Activated T-cell treated with anti-CD3 and anti-CD28 coated beads for 48 hours (primary cell): Measurements from ENCODE around the gene PPFIA2.

Experiments
- DNase-seq: peaks from one replicate; pipeline ENCODE4 v3.0.0-alpha.2; 2020; ENCODE audit warnings: low read depth

Gene PPFIA2

GRCh38 chr12:81759190-81760051, at the start of gene PPFIA2:
PPFIA2 (minus strand) TSS chr12:81759350.
- DNase-seq = peak; percentile 1

GRCh38 chr12:81800298-81801148, 41.4 kb upstream of the PPFIA2 start:
- DNase-seq = no peak

DNA sequence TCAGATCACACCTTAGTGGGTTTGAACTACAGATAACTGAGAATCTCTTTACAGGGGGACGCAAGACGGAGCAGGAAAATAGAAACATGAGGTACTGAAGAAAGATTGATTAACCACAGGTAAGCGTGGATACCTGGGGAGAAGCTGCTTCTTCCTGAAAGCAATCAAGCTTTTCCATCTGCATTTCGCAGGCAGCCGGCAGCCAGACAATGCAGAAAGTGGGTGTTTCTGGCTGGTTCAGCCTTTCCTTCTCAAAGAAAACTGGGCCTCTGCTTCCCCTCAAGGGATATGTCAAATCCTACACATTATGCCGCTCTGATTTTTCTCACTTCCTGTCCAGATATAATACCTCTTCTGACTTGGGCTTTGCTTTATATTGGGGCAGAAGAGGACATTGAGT, 39.1 kb upstream of the PPFIA2 start:
- DNase-seq = no peak

DNA sequence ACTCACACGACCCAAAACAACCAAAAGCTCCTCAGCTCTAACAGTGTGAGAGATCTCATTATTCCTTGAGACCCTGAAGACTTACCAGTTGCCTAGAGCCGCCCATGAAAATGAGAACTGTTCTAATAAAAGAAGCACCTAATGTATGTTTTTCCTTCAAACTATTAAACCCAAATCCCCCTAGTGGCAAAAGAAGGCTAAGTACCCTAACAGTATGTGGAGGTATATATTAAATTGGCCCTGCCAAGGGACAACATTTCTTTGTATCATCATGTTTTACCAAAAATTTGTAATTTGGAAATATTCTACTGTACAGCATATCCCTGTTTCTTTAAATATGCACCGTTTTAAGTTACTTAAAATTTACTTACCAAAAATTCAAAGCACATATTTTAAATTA, 38.0 kb upstream of the PPFIA2 start:
- DNase-seq = no peak

DNA sequence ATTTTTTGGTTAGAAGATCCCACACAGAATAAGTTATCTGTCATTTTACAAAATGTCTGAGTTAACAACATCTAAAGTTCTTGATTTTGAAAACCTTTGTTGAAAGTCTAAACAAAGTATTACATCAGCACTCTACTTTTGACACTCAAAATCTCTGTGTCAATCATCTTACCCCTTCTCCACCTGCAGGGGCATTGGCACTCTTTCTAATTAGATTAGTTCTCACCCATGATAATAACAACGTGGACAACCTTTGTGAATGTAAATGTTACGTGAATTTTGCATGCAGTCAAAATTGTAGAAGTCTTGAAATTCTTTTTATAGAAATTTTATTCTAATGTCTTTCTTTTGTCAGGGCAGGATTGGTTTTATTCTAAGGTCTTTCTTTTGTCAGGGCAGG, 33.5 kb upstream of the PPFIA2 start:
- no peak for DNase-seq

DNA sequence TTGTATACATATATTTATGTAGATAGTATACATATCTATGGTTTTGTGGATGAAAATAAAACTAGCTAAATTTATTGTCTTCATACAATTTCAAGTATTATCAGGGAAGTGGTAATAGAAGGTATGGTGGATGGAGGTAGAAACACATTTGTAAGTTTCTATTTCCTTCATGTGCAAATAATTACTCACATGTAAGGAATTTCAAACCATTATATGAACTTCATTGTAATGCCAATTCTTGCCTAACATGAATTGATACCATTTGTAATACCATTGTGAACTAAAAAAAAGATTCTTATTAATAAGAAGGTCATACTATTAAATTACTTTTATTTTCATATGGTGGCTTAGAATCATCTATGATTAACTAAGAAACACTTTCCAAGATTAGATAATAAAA, 20.1 kb upstream of the PPFIA2 start:
- no peak for DNase-seq

DNA sequence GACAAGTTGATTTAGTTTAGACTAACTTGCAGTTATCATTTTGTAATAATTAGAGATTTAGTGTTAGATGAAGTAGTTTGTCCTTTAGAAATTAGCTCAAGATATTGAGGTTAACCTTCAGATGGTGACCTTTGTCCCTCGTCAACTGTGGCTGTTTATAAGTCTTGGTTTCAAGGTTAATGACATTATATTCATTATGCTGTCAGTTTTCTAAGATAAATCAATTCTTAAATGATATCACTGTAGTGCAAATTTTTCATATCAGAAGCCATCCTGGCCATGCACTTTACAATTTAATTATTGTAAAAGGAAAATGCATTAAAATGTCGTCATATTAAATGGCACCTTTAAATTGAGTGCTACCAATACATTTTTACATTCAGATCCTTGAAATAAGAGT, 19.6 kb upstream of the PPFIA2 start:
- no peak for DNase-seq

DNA sequence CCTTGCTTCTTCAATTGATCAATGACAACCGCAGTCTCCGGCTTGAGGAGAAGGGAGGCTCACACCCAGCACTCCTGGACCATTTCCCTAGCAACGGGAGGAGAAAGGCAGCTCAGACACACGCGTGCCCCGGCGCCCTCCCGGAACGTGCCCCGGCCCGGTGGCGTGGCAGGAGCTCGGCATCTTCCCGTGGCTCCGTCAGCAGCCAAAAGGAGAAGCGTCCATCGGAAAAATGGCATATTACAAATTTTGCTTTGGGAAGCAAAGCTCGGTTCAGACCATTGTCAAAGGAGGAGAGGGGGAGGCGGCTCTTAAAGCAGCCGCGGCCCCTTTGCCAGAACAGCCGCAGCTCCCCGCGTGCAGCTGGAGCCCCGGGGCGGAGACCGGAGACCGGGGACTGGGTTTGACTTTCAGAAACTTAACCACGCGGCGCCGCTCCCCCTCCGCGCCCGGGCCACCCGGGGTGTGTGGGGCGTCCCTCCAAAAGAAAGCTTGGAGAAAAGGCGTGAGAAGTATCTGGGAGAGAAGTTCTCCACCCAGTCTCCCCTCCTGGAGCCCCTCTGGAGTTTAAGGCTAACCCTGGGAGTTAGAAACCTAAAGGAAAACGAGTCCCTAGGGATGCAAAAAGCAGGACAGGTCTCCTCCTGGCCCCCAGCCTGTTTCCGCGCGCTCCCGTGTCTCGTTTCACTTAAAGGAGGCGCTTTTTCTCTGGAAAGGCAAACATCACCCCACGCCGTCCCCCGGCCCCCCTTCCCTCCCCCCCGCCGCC, 545 bp downstream of the PPFIA2 start:
- DNase-seq = peak; percentile 2

GRCh38 chr12:81757731-81758365, 1.3 kb downstream of the PPFIA2 start:
- DNase-seq = no peak

DNA sequence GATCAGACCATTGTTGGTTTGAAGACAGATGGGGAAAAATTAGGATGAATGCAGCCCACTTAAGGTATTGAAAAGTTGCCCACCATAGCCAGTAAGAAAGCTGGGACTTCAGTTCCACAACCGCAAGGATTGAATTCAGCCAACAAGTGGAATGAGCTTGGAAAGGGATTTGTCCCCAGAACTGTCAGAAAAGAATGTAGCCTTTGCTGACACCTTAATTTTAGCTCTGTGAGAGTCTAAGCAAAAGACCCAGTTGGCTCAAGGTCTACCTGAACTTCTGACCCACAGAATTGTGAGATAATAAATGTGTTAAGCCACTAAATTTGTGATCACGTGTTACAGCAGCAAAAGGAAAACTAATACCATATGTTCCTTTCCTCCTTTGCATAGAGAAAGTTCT, 29.4 kb downstream of the PPFIA2 start:
- no peak for DNase-seq

GRCh38 chr12:81727391-81727790, 31.8 kb downstream of the PPFIA2 start:
- no peak for DNase-seq

DNA sequence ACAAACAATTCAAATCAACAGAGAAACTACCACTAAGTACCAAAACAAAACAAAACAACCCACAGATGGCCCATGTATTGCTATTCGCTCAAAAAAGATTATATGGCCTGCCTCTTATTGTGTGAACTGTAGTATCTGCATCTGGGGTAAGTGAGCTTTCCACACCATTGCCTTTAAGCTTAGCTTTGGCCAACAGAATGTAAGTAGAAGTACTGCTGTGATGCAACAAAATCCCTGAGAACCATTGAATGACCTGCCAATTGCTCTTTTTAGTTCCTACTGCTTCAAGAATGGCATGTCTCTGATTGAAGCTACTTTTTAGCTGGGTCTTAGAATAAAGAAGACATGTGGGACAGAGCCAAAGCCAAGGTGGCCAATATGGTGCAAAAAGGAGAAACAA, 32.5 kb downstream of the PPFIA2 start:
- no peak for DNase-seq

- no peak for DNase-seq
These were observed 35.8 kb downstream of the PPFIA2 start for GRCh38 chr12:81723361-81723760.

- no peak for DNase-seq
These were observed 37.1 kb downstream of the PPFIA2 start for GRCh38 chr12:81722004-81722403.

DNA sequence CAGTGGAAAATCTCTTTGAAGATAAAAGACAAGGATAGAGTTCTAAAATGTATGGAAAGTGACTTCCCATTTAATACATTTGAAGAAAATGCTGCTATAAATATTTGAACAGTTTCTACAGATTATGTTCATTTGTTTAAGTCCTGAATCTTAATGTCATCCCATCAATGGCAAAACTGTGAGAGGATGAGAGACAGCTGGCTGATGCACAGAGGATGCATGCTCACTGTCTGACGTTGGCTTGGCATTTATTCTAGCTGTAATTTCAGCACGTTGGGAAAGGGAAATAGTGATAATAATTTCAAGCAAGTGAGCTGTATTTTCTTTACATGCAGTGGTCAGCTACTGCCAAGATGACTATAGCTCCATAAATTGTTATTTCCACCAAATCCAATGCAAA, 40.5 kb downstream of the PPFIA2 start:
- no peak for DNase-seq

GRCh38 chr12:81712536-81712935, 46.6 kb downstream of the PPFIA2 start:
- no peak for DNase-seq

DNA sequence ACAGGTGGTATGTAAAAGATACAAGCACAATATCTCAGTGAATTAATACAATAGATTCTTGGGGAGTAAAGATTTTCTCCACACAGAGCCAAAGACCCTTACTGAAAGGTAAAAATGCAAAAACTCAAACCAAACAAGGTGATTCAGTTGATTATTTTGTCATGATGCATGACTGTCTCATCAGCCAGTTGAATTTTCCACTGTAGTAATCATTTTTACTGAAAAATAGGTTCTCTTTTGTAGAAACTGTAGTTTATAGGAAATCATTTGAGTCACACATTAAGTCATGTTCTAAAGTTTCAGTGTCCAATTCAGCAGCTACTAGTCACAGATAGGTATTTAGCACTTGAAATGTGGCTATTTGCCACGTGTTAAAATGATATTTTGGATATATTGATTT, 53.6 kb downstream of the PPFIA2 start:
- no peak for DNase-seq

DNA sequence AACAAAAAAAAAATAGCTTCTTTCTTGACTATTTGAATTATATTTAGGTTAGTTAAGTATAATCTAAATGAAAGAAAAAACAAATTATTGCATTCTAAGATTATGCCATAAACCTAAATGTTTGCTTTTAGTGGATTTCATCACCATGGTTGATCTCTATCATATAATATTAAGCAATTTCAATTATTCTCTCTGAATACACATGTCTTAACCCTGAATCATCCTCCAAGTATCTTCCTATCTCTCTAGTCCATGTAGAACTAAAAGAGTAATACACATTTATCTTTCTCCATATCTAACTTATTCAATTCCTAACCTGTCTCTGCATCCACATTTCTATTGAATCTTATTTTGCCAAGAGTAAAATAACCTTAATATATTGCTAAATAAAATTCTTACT, 59.6 kb downstream of the PPFIA2 start:
- no peak for DNase-seq

DNA sequence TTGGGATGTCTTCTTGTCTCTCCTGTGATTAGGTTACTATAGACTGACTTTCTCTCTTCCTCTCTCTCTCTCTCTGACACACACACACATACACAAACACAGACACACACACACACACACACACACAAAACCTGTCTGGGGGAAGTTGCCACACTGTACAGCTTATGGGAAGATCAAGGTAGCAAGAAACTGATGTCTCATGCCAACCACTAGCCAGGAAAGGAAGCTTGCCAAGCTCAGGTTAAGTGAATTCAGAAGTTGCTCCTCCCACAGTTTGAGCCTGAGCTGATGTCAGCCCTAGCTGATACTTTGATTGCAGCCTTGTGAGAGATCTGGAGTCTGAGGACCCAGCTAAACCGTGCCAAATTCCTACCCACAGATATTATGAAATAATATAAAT, 67.1 kb downstream of the PPFIA2 start:
- DNase-seq = no peak

DNA sequence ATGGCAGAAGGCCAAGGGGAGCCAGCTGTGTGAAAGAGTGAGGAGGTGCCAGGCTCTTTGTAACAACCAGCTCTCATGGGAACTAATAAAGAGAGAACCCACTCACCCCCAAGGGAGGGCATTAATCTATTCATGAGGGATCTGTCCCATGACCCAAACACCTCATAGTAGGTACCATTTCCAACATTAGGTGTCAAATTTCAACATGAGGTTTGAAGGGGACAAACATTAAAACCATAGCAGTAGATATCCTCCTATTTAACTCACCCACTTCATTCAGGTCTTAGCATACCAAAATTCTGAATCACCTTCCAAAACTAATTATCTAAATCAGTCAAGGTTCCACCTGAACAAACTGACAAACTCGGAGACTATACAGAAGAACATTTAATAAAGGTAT, 75.3 kb downstream of the PPFIA2 start:
- no peak for DNase-seq

- no peak for DNase-seq
These were observed 79.5 kb downstream of the PPFIA2 start for GRCh38 chr12:81679614-81680013.

GRCh38 chr12:81670759-81671158, 88.4 kb downstream of the PPFIA2 start:
- DNase-seq = no peak
